Dermis microvascular lymphatic vessel endothelial cell (primary cell): ENCODE measurements around the gene CDADC1. TPM values are rescaled to one million over a fixed set of nuclear protein-coding genes. Genes with fewer than 3 reads are reported as not detected.

ENCODE experiments used
- DNase-seq, 2 donors: peaks; one replicate each; pipeline versions ENCODE4 v3.0.0 to v3.0.0-alpha.2; 2010; ENCODE audit warnings: low read depth in 2 of 2
- total RNA-seq: library from RNA; depleted of rRNA; stranded (reverse); fragments of >200 nt; gene quantifications from 2 replicates; pipeline ENCODE4 v1.2.1, GENCODE V29; 2014

Gene CDADC1
- 1.5 and 1.7 TPM in 2 replicates for total RNA-seq

GRCh38 chr13:49247643-49248621 is at the start of gene CDADC1:
Gene CDADC1, plus strand, starts transcription at chr13:49247925. Its CDS starts 113 bp downstream, at chr13:49248038.
- DNase-seq: peak; percentile 87 to 97

- DNase-seq: no peak
Measured at GRCh38 chr13:49206641-49207040, 41.1 kb upstream of the CDADC1 start.

GRCh38 chr13:49208619-49209018 is 39.1 kb upstream of the CDADC1 start:
- DNase-seq: no peak

- DNase-seq: no peak
Measured at GRCh38 chr13:49210114-49210513, 37.6 kb upstream of the CDADC1 start.

- no peak for DNase-seq
Measured at GRCh38 chr13:49210669-49211068, 37.1 kb upstream of the CDADC1 start.

GRCh38 chr13:49213539-49213938 is 34.2 kb upstream of the CDADC1 start:
- no peak for DNase-seq

GRCh38 chr13:49213997-49214916 is 33.5 kb upstream of the CDADC1 start:
- DNase-seq: no peak

GRCh38 chr13:49214917-49215376 is 32.8 kb upstream of the CDADC1 start:
- DNase-seq: peak in 1 of 2 donors; percentile 7

- no peak for DNase-seq
Measured at GRCh38 chr13:49216334-49216733, 31.4 kb upstream of the CDADC1 start.

GRCh38 chr13:49217962-49218492 is 29.7 kb upstream of the CDADC1 start:
- no peak for DNase-seq

- peak in 1 of 2 donors; percentile 6 for DNase-seq
Measured at GRCh38 chr13:49218493-49219051, 29.2 kb upstream of the CDADC1 start.

- DNase-seq: no peak
Measured at GRCh38 chr13:49219647-49220035, 28.1 kb upstream of the CDADC1 start.

GRCh38 chr13:49220036-49220855 is 27.5 kb upstream of the CDADC1 start, which contains the start of gene MLNR:
Gene MLNR, plus strand, starts transcription at chr13:49220338. Its CDS starts 0 bp downstream, at chr13:49220338.
- DNase-seq: peak in 1 of 2 donors; percentile 40

- DNase-seq: peak in 1 of 2 donors; percentile 7
Measured at GRCh38 chr13:49220856-49221589, 26.7 kb upstream of the CDADC1 start.

GRCh38 chr13:49221590-49221965 is 26.1 kb upstream of the CDADC1 start:
- no peak for DNase-seq

GRCh38 chr13:49225223-49226042 is 22.3 kb upstream of the CDADC1 start:
- no peak for DNase-seq

- no peak for DNase-seq
Measured at GRCh38 chr13:49226613-49227012, 21.1 kb upstream of the CDADC1 start.

GRCh38 chr13:49234741-49235140 is 13.0 kb upstream of the CDADC1 start:
- DNase-seq: no peak
